HG02759 (cell line): ENCODE results near the gene MXD4.

ENCODE experiments used
- ATAC-seq: cut with Tn5 transposase; IDR thresholded peaks from one replicate; pipeline ENCODE4 v1.9.1; 2021; ENCODE audit warnings: mild to moderate bottlenecking, moderate library complexity; ENCODE audit not compliant: unreplicated experiment

The MXD4 gene

GRCh38 chr4:2292646-2293108, 30.8 kb upstream of the MXD4 start:
- no peak for ATAC-seq

DNA sequence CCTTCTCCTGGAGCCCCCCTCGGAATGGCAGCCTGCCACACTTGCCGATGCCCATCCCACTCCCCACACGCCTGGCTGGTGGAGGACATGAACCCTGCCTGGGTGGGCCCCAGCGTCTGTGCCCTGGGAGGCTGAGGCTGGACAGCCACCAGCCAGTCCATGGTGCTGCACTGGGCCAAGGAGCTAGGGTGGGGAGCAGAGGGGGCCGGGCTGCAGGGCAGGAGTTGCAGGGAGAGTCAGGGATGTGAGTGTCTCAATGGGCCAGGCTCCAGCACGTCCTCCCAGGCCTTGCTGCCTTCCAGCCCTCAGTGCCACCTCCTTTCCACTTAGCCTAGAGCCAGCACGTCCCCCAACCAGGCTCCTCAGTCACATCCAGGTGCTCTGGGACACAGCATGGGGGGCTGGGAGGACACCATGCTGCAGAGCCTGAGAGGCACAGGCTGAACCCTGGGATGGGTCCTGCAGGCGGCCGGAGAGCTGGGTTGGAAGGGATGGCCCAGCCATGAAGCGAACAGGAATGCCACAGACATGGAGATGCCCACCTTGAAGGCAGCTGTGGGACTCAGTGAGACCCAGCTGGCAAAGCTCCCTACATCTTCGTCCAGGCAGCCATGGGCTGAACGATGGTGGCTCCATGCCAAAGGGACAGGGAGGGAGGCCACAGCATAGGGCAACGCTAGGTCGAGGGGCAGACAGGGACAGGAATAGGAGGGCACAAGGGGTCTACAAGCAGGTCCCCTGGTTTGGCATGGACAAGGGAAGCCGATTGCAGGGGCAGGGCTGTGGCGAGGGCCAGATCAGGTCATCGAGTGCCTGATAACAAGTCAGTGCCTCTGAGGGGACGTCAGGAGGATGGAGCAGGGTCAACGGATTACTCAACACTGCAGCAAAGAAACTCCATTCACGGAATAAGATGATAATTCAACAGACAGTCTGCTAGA, 30.1 kb upstream of the MXD4 start:
- no peak for ATAC-seq

GRCh38 chr4:2290974-2291704, 29.2 kb upstream of the MXD4 start:
- ATAC-seq, result no peak

DNA sequence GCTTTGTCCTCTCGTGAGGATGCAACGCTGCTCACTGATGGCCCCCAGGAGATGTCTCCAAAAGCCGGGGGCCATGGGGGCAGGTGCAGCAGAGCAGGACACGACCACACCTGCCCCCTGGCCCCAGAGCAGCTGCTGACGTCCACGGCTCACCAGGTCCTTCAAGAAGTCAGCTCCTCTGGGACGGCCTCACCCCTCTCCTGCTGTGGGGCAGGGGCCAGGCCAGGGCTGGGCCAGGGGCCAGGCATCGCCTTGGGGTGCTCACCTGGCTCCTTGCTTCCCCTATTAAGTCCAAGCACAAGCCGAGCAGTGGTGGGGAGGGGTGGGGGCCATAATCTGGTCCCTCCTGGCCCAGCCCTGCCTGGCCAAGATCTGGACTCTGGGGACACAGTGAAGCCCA, 28.6 kb upstream of the MXD4 start:
- ATAC-seq, result no peak

GRCh38 chr4:2289955-2290333, 28.0 kb upstream of the MXD4 start:
- no peak for ATAC-seq

DNA sequence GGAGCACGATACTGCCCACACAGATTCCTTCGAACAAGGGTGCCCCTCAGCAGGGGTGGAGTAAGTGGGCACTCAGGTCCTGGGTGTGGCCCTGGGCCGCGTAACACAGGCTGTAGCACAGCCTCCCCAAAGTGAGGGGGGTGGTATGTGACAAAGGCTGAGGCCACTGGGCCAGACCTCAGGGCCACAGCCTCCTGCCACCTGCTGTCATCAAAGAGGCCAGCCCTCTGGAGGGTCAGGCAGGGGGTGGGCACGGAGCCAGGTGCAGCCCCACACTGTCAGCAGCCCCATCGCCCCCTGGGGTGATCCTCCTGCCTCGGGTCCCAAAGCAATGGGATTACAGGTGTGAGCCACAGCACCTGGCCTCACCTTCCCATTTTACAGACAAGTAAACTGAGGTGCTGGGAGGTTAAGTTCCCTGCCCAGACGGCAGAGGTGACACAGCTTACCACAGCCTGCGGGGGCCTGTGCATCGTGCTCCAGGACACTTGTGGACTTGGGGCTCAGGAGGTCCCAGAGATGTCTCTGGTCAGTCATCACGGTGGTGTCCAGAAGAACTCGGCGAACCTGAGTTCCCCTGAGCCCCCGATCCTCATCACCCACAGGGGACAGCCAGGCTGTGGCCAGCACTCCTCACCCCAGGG, 27.5 kb upstream of the MXD4 start:
- ATAC-seq, result no peak

GRCh38 chr4:2288051-2288541, 26.2 kb upstream of the MXD4 start:
- no peak for ATAC-seq

DNA sequence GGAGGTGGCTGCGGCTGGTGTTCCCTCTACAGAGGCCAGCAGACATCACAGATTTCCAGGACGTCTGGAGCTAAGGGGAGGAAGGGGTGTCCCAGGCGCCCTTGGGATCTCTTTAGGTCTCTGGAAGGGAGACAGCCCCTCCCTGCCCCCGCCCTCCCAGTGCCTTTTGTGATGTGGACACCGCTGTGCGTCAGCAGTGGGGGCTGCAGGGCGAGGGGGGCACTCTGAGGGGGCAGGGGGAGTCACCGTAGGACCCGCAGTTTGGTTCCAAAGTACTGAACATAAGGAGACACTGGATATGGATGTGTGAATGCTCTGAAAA, 25.6 kb upstream of the MXD4 start:
- ATAC-seq, result no peak

DNA sequence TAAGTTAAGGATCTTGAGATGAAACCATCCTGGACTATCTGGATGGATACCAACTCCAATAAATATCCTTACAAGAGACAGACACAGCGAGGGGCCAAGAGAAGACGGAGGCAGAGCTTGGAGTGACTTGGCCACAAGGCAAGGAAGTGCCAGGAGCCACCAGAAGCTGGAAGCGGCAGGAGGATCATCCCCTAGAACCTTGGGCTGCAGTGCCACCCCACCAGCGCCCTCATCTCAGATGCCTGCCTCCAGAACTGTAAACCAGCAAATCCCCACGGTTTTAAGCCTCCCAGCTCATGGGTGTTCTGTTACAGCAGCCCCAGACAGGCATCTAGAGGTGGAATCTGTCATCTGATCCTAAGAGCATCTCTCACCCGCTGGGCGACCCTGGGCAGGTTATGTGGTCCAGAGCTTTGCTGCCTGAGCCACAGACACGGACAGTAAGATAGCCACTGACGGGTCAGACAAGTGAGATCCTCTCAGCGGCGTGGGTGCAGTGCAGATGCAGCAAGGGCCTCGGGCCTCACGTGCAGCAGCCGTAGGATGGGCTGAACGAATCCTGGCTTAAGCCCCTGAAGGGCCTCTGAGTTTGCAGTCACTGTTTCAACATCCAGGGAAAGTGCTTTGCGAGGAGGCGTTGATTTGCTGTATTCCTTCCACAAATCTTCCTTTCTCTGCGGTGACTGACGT, 25.1 kb upstream of the MXD4 start:
- ATAC-seq, result no peak

DNA sequence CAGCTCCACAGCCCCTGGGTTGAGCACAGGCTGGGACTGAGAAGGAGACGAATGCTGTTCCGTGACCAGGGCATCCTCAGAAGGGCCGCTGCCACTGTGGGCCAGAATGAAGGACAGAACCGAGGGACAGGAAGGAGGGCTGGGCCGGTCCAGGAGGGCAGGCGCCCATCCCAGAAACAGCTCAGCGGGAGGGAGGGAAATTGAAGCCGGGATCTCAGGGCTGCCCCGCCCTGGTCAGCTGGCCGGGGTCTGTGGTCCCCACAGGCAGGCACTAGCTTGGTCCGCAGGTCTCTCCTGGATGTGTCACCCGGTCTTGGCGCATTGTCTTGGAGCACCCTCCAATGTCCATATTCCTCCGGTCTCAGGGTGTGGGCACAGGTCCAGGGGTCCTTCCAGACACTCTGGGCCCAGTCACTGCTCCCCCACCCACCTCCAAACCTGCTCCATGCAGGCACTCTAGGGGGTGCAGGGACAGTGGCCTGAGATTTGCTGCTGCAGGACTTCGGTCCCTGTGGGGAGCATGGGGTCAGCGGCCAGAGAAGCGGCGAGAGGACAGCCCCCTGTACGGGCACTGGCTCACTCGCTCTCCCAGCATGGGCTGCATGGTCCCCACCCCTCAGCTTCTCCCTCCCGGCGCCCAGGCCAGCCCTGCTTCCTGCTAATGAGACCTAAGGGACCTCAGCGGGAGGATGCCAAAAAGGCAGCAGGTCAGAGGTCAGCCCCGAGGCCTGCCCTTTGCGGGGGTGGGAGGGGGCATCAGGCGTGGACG, 23.9 kb upstream of the MXD4 start:
- no peak for ATAC-seq

DNA sequence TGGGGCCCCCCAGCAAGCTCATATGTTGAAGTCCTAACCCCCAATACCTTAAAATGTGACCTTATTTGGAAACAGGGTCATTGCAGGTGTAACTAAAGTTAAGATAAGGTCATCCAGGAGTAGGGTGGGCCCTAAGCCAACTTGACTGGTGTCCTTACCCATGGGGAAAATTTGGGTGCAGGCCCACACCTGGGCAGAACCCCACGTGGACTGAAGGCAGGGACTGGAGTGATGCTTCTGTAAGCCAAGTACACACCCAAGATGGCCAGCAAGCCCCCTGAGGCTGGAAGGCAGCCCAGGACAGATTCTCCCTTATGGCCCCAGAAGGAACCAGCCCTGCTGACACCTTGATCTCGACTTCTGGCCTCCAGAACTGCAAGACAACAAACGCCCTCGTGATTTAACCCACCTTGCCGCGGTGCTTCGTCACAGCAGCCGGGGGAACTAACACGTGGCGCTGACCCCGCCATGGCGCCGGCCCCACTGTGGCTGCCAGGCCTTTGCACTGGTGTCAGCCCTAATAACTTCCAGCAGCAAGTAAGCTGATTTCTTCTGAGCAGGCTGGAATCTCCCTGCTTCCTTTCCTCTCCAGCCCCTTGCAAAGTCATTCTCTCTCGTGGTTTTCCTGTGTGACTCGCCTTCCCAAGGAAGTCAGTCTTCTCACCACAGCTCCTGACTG, 23.2 kb upstream of the MXD4 start:
- no peak for ATAC-seq

DNA sequence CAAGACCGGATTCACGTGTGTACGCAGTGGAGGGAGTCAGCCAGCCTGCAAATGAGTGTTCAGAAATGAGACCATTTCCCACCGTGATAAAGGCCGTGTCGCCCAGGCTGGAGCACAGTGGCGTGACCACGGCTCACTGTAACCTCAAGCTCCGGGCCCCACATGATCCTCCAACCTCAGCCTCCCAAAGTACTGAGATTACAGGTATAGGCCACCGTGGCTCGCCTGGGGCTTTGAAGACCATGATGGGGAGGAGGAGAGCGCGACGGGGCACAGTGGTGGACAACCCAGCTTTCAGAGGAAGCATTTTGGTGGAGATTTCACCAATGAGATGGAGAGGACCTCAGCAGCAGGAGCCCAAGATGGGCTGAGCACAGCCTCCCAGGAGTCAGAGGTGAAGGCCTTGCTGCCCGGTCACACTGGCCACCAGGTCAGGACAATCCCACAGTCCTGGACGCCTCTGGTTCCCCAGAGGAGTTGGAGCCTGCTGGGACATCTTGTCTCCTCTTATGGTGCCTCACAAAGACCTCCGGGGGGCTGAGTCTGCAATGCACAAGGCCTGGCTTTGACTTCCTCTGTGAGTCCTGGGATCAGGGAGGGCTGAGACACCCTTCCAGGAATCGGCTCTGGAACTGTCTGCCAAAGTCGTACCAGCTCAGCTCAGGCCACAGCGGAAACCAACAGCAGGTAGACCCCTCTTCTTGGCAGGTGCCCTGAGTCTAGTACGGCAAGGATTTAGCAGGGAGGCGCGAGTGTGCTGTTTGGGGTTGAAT, 22.4 kb upstream of the MXD4 start:
- ATAC-seq, result no peak

DNA sequence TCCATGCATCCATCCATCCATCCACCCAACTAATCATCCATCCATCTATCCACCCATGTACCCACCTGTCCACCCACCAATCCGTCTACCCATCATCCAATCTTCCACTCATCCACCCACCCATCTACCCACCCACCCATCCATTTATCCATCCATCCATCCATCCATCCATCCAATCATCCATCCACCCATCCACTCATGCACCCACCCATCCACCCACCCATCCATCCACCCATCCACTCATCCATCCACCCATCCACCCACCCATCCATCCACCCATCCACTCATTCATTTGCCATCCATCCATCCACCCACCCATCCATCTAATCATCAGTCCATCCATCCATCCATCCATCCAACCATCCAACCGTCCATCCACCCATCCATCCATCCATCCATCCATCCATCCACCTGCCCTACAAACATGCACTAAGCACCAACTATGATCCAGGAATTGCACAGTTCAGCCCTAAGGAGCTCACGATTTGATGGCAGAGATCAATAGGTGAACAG, 21.3 kb upstream of the MXD4 start:
- no peak for ATAC-seq

- peak; percentile 75 for ATAC-seq
These were observed 19.9 kb upstream of the MXD4 start for GRCh38 chr4:2281575-2282343.

DNA sequence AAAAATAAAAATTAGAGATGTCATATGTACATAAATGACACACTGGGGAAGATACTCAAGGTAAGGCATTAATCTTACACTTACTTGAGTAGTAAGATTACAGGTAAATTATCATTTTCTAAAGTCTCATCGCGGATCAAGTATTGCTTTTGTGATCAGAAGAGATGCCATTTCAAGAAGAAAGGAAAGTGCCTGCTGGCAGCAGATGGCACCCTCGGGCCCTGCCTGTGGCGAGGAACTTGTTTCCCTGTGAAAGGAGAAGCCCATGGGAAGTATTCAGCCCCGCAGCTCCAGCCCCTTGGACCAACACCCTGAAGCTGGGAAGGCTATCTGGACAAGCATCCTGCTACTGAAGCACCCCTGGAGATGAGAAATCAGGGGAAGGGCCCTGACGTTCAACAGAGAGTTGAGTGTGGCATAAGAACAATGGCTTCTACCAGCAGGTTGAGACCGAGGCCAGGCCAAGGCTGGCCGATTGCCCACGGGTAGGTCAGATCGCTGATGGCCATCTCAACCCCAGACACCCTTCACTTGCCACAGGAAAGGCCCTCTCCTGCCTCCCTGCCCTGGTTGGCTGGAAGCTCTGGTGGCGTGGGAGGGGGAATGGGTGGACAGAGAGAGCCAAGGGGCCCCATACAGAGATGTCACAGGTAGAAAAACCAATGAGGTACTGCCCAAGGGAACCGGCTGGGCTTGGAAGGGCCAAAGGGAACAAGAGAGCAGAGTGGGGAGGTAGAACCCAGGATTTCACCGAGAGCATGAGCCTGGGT, 18.8 kb upstream of the MXD4 start:
- ATAC-seq, result no peak

DNA sequence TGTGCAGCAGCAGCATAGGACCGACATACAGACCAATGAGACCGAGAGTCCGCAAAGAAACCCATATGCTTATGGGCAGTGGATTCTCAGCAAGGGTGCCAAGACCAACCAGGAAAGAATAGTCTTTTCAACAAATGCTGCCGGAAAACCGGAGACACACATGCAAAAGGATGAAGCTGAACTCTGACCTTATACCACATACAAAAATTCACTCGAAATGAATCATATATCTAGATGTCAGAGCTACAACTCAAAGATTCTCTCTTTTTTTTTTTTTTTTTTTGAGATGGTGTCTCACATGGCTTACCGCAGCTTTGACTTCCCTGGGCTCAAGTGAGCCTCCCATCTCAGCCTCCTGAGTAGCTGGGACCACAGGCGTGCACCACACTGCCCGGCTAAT, 16.0 kb upstream of the MXD4 start:
- ATAC-seq, result no peak
